HepG2 (cell line): ENCODE results near the gene ENTREP3. TPM values are rescaled to one million over a fixed set of nuclear protein-coding genes. Genes with fewer than 3 reads are reported as not detected.

ENCODE experiments used
- BORCS8-MEF2B ChIP-seq: sonication (generic); formaldehyde crosslinking; IDR thresholded peaks from 2 replicates; pipeline ENCODE4 v1.8.0; 2022; ENCODE audit warnings: mild to moderate bottlenecking, missing genetic modification reagents
- BRD4 ChIP-seq: sonication (generic); formaldehyde crosslinking; IDR thresholded peaks from 2 replicates; pipeline ENCODE4 v1.4.0; 2020; ENCODE audit warnings: missing genetic modification reagents
- CTCF ChIP-seq: sonication (generic); formaldehyde crosslinking; IDR thresholded peaks from 2 replicates; pipeline ENCODE4 v1.5.0; 2020; ENCODE audit warnings: mild to moderate bottlenecking, missing genetic modification reagents, moderate library complexity
- MATR3 ChIP-seq: sonication (generic); formaldehyde crosslinking; IDR thresholded peaks from 2 replicates; pipeline ENCODE4 v1.4.0; 2020; ENCODE audit warnings: missing genetic modification reagents
- MTA1 ChIP-seq: sonication (generic); formaldehyde crosslinking; IDR thresholded peaks from 2 replicates; pipeline ENCODE4 v1.4.0; 2020; ENCODE audit warnings: missing genetic modification reagents, mild to moderate bottlenecking, borderline replicate concordance
- NFAT5 ChIP-seq: sonication (generic); formaldehyde crosslinking; IDR thresholded peaks from 2 replicates; pipeline ENCODE4 v1.4.0; 2020; ENCODE audit warnings: missing genetic modification reagents
- NR1H2 ChIP-seq: sonication (generic); formaldehyde crosslinking; IDR thresholded peaks from 2 replicates; pipeline ENCODE4 v1.8.1; 2022; ENCODE audit warnings: low read depth, missing genetic modification reagents, borderline replicate concordance
- PHF20 ChIP-seq: sonication (generic); formaldehyde crosslinking; IDR thresholded peaks from 2 replicates; pipeline ENCODE4 v1.5.0; 2020; ENCODE audit warnings: mild to moderate bottlenecking, missing genetic modification reagents
- PRMT3 ChIP-seq: sonication (generic); formaldehyde crosslinking; IDR thresholded peaks from 2 replicates; pipeline ENCODE4 v1.8.1; 2022; ENCODE audit warnings: low read depth, mild to moderate bottlenecking, moderate library complexity, missing genetic modification reagents, borderline replicate concordance
- SIN3A ChIP-seq: IDR thresholded peaks from 2 replicates; pipeline ENCODE4 v1.6.1; 2011; ENCODE audit warnings: low read depth, mild to moderate bottlenecking, control low read depth, low read length, borderline replicate concordance
- STAT6 ChIP-seq: sonication (generic); formaldehyde crosslinking; IDR thresholded peaks from 2 replicates; pipeline ENCODE4 v1.4.0; 2020; ENCODE audit warnings: missing genetic modification reagents, mild to moderate bottlenecking, borderline replicate concordance
- THAP7 ChIP-seq: sonication (generic); formaldehyde crosslinking; IDR thresholded peaks from 2 replicates; pipeline ENCODE4 v1.8.1; 2023; ENCODE audit warnings: mild to moderate bottlenecking, missing genetic modification reagents
- ZFP36L1 ChIP-seq: sonication (generic); formaldehyde crosslinking; IDR thresholded peaks from 2 replicates; pipeline ENCODE4 v1.8.0; 2022; ENCODE audit warnings: mild to moderate bottlenecking, missing genetic modification reagents, moderate library complexity
- ZFYVE20 ChIP-seq: sonication (generic); formaldehyde crosslinking; IDR thresholded peaks from 2 replicates; pipeline ENCODE4 v1.8.0; 2023; ENCODE audit warnings: low read depth, mild to moderate bottlenecking, moderate library complexity, missing genetic modification reagents, borderline replicate concordance
- ZNF451 ChIP-seq: sonication (generic); formaldehyde crosslinking; IDR thresholded peaks from 2 replicates; pipeline ENCODE4 v1.5.0; 2020; ENCODE audit warnings: mild to moderate bottlenecking, missing genetic modification reagents
- ZNF724P ChIP-seq: sonication (generic); formaldehyde crosslinking; IDR thresholded peaks from 2 replicates; pipeline ENCODE4 v1.8.0; 2022; ENCODE audit warnings: missing genetic modification reagents, borderline replicate concordance
- ZNF772 ChIP-seq: sonication (generic); formaldehyde crosslinking; IDR thresholded peaks from 2 replicates; pipeline ENCODE4 v1.5.0; 2020; ENCODE audit warnings: mild to moderate bottlenecking, missing genetic modification reagents
- polyA plus RNA-seq, 8 experiments: library from polyadenylated mRNA; depleted of rRNA in 3 of 8; stranded (reverse) in 7 of 8; unstranded in 1 of 8; fragments of >200 nt; fragmentation: Illumina TruSeq in 4 of 8; extraction: Trizol in 4 of 8; gene quantifications; 2 replicates each; pipeline versions ENCODE4 v1.2.1 to v1.2.3, GENCODE V29; 2011 to 2016; ENCODE audit warnings: low read depth in 4 of 8, missing spikeins in 1 of 8, mixed read lengths in 1 of 8; ENCODE audit not compliant: insufficient read depth in 1 of 8
- total RNA-seq, 5 experiments: library from RNA; depleted of rRNA; stranded (reverse); fragments of >200 nt; fragmentation: Illumina TruSeq; extraction: Trizol; gene quantifications; 2 replicates each; pipeline ENCODE4 v1.2.3, GENCODE V29; 2016; ENCODE audit warnings: low read depth in 1 of 5

ENTREP3 gene
- total and polyA plus RNA-seq, 2 of the 13 experiments (the other 11 are each of a cell fraction or from before 2014, with no cell fraction given), result 4.1 to 9.9 TPM

- TF ChIP-seq ZNF724P (CRISPR knock-in tag) (no peak), THAP7 (CRISPR knock-in tag) (no peak), STAT6 (no peak), ZNF451 (CRISPR knock-in tag) (no peak), PRMT3 (CRISPR knock-in tag) (no peak), SIN3A (0 out of 2 replicates have a peak, but pooled peaks have one; percentile 55), PHF20 (CRISPR knock-in tag) (no peak), ZFP36L1 (0 out of 2 replicates have a peak, but pooled peaks have one; percentile 25), ZFYVE20 (CRISPR knock-in tag) (no peak), NR1H2 (CRISPR knock-in tag) (no peak), BORCS8-MEF2B (CRISPR knock-in tag) (no peak), BRD4 (CRISPR knock-in tag) (no peak), MATR3 (no peak), CTCF (CRISPR knock-in tag) (peak; percentile 72), MTA1 (CRISPR knock-in tag) (no peak), ZNF772 (CRISPR knock-in tag) (0 out of 2 replicates have a peak, but pooled peaks have one; percentile 19), NFAT5 (CRISPR knock-in tag) (no peak)
Measured at GRCh38 chr1:155226188-155226909, 28.9 kb downstream of the ENTREP3 start (continued).
